Heart right ventricle (tissue), 16 donors: ENCODE measurements around the gene ZNRD2. TPM values are rescaled to one million over a fixed set of nuclear protein-coding genes. Genes with fewer than 3 reads are reported as not detected.

Experiments used
- ATAC-seq, 8 donors: fragments of 200-7000 bp; cut with Tn5 transposase; one replicate each; pipeline ENCODE4 v1.9.1; 2020; ENCODE audit warnings: mild to moderate bottlenecking in 8 of 8, moderate library complexity in 8 of 8, moderate number of reproducible peaks in 1 of 8
- DNase-seq, 2 donors: peaks; one replicate each; pipeline ENCODE4 v3.0.0-alpha.2; 2020
- H3K27ac ChIP-seq, 10 donors: fragments of 200-600 bp; sonication (generic) in 2 of 10; one replicate each; pipeline versions ENCODE4 v1.5.0 to v1.8.0; 2020 to 2022; ENCODE audit warnings: mild to moderate bottlenecking in 3 of 10
- H3K27me3 ChIP-seq, 7 donors: fragments of 200-600 bp; one replicate each; pipeline ENCODE4 v1.8.0; 2021 to 2022; ENCODE audit warnings: mild to moderate bottlenecking in 2 of 7
- H3K36me3 ChIP-seq, 9 donors: fragments of 200-600 bp; sonication (generic) in 1 of 9; one replicate each; pipeline versions ENCODE4 v1.5.0 to v1.8.0; 2020 to 2022; ENCODE audit warnings: mild to moderate bottlenecking in 2 of 9
- H3K4me1 ChIP-seq, 9 donors: fragments of 200-600 bp; sonication (generic) in 1 of 9; one replicate each; pipeline versions ENCODE4 v1.5.0 to v1.8.0; 2020 to 2022; ENCODE audit warnings: mild to moderate bottlenecking in 4 of 9
- H3K4me3 ChIP-seq, 10 donors: fragments of 200-600 bp; sonication (generic) in 2 of 10; one replicate each; pipeline versions ENCODE4 v1.5.0 to v1.8.0; 2020 to 2022; ENCODE audit warnings: mild to moderate bottlenecking in 7 of 10, moderate library complexity in 2 of 10
- H3K9me3 ChIP-seq, 11 donors: fragments of 200-600 bp in 10 of 11; sonication (generic) in 2 of 11; one replicate each; pipeline versions ENCODE4 v1.5.0 to v1.8.0; 2013 to 2022; ENCODE audit warnings: mild to moderate bottlenecking in 2 of 11, control low read depth in 1 of 11, moderate library complexity in 1 of 11
- WGBS, 2 donors: extraction: QIAGEN DNeasy Blood & Tissue Kit; methylation state at CpG; one replicate each; pipeline ENCODE4 v1.1.7; 2013; ENCODE audit warnings: inconsistent platforms in 1 of 2; 5-methylcytosine and 5-hydroxymethylcytosine counted together
- intact Hi-C, 10 donors: fragments of 100-400 bp; cut with DNase I; formaldehyde crosslinking; loops; one replicate each; pipeline versions ENCODE4 v1.11.1 to v1.14.2; 2022
- polyA plus RNA-seq, 2 donors: library from polyadenylated mRNA; stranded (reverse); fragments of 200-250 nt; gene quantifications; one replicate each; pipeline ENCODE4 v1.2.3, GENCODE V29; 2013
- total RNA-seq, 10 donors: library from RNA; stranded (reverse); fragmentation: NEBNext Ultra II Directional in 3 of 10; extraction: Animal tissue kit (Norgen Biotek cat#: 25700) in 3 of 10; gene quantifications; one replicate each; pipeline versions ENCODE4 v1.2.1 to v1.2.4, GENCODE V29; 2021 to 2023
- TF ChIP-seq, protein P1 (sequence below), 9 donors: fragments of 200-600 bp; sonication (generic) in 2 of 9; IDR thresholded peaks; one replicate each; pipeline versions ENCODE4 v1.5.0 to v1.8.0; 2021 to 2022; ENCODE audit warnings: antibody characterized with exemption in 9 of 9, mild to moderate bottlenecking in 5 of 9, moderate library complexity in 1 of 9
- donor health status: Arrhythmogenic right ventricular cardiomyopathy.
- donor health status: ischemic (EF 13 %, LVEDD 7.1; RV severe dilation, severe dysfunction).
- donor health status: healthy with polysubstance abuse.
- donor health status: DM: no; HTN: yes; CAD: no.
- donor health status: DM: no; HTN: no; CAD: no.
- donor health status: ischemic (EF 25% LVEDD 6.9; RV normal size, moderate dysfunction).
- donor health status: ischemic (EF 25% LVEDD 5.7; RV mildly dilated, moderate dysfunction).
- donor health status: healthy.
- donor health status: DM: yes; HTN: yes; CAD: no.
- donor health status: Ischemic cardiomyopathy.
- donor health status: ischemic (EF 35%, LVEDD 5.7; RV mildly dilated, moderate dysfunction).
- donor health status: nonischemic (EF 11% LVEDD 7.7; RV severe dilation, severe dysfunction).
- donor health status: DM: yes; HTN: yes; CAD: no.
- donor health status: PGD.
- donor health status: ischemic (EF 29% LVEDD 5.4; RV normal size, mild dysfunction).
- donor health status: nonischemic (EF 23%, LVEDD 6.1; RV moderate dilation, normal function).

ZNRD2 gene
- total and polyA plus RNA-seq, 12 donors = 23.7 to 92.0 (median 27.7) TPM

DNA sequence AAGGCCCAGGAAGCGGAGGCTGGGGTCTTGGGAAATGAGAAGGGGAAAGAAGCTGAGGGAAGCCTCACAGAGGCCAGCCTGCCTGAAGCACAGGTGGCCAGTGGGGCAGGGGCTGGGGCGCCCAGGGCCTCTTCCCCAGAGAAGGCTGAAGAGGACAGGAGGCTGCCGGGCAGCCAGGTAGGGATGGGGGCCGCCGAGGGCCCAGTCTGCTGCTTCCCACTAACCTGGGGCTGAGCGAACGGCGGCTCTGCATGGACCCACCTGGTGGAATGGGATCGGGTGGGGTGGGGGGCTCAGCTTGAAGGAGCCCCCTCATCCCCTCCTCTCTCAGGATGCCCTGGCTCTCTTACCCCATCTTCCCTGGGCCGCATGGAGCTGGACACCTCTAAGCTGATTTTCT lies 13.3 kb downstream of the ZNRD2 start:
- no peak for ATAC-seq
- H3K27ac ChIP-seq = no peak overlapping the region
- H3K4me1 ChIP-seq = peaks cover 16 to 36% (median 31%) of the 10 kb centered on the region in 9 donors

DNA sequence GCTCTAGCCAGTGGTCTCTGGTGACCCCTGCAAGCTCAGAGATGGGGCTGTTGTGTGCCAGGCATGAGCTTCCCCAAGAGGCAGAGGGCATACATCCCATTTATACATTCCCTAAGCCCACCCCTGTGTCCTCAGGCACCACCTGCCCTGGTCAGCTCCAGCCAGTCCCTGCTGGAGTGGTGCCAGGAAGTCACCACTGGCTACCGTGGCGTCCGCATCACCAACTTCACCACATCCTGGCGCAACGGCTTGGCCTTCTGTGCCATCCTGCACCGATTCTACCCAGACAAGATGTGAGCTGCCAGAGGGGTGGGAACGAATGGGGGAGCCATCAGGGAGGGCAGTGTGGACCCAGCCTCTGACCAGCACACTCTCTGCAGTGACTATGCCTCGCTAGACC lies 13.8 kb downstream of the ZNRD2 start:
- H3K4me1 ChIP-seq = peaks cover 20 to 38% (median 34%) of the 10 kb centered on the region in 9 donors
- WGBS, 2 donors = 86% methylated on average over 8 of the region's 8 CpGs
- DNase-seq (no peak), ATAC-seq (no peak)
- TF ChIP-seq, protein P1, sequence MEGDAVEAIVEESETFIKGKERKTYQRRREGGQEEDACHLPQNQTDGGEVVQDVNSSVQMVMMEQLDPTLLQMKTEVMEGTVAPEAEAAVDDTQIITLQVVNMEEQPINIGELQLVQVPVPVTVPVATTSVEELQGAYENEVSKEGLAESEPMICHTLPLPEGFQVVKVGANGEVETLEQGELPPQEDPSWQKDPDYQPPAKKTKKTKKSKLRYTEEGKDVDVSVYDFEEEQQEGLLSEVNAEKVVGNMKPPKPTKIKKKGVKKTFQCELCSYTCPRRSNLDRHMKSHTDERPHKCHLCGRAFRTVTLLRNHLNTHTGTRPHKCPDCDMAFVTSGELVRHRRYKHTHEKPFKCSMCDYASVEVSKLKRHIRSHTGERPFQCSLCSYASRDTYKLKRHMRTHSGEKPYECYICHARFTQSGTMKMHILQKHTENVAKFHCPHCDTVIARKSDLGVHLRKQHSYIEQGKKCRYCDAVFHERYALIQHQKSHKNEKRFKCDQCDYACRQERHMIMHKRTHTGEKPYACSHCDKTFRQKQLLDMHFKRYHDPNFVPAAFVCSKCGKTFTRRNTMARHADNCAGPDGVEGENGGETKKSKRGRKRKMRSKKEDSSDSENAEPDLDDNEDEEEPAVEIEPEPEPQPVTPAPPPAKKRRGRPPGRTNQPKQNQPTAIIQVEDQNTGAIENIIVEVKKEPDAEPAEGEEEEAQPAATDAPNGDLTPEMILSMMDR (IDR thresholded peaks at IDR 0.05) = no peak
- no peaks in the 10 kb centered on the region for H3K27me3 ChIP-seq
- H3K9me3 ChIP-seq = no peaks in the 10 kb centered on the region
- H3K36me3 ChIP-seq = peaks cover 0 to 80% (median 22%) of the 10 kb centered on the region in 9 donors
- H3K4me3 ChIP-seq = no peak overlapping the region
- H3K27ac ChIP-seq = no peak overlapping the region
- intact Hi-C loops = loop anchor here in 1 of 10 donors (10.0 kb wide), 1 partner anchor 49 kb away; no protein-coding TSS in a partner anchor

More for the DNA sequence above, 13.3 kb downstream of the ZNRD2 start:
- DNase-seq = no peak
- Histone ChIP-seq H3K9me3 (no peaks in the 10 kb centered on the region), H3K4me3 (no peak overlapping the region), H3K36me3 (peaks cover 0 to 80% (median 22%) of the 10 kb centered on the region in 9 donors), H3K27me3 (no peaks in the 10 kb centered on the region)
- intact Hi-C loops = loop anchor here in 1 of 10 donors (10.0 kb wide), 1 partner anchor 49 kb away; no protein-coding TSS in a partner anchor
- 87 to 89% methylated on average over 10 of the region's 10 CpGs for WGBS, 2 donors
- TF ChIP-seq, protein P1 (IDR thresholded peaks at IDR 0.05) = no peak

DNA sequence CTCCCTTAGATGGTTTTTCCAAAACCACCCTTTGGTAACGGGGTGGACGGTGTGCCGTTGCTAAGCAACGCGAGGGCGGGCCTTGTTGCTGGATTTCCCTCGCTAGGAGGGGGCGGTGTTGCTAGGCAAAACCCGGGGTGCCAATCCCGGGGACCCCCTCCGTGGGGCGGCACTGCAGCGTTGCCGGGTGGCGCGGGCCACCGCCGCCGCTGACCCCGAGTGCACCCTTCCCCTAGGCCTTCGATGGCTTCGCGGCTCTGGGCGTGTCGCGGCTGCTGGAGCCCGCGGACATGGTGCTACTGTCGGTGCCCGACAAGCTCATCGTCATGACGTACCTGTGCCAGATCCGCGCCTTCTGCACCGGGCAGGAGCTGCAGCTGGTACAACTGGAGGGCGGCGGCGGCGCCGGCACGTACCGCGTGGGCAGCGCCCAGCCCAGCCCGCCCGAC lies 14.5 kb downstream of the ZNRD2 start:
- Histone ChIP-seq H3K4me3 (no peak overlapping the region), H3K4me1 (peaks cover 20 to 44% (median 41%) of the 10 kb centered on the region in 9 donors), H3K36me3 (peaks cover 0 to 80% (median 18%) of the 10 kb centered on the region in 9 donors), H3K9me3 (no peaks in the 10 kb centered on the region), H3K27ac (no peak overlapping the region), H3K27me3 (no peaks in the 10 kb centered on the region)
- no peak for ATAC-seq
- intact Hi-C loops = loop anchor here in 3 of 10 donors (5.0 to 10.0 kb wide), 2 partner anchors 42 to 50 kb away; no protein-coding TSS in a partner anchor
- TF ChIP-seq, protein P1 (IDR thresholded peaks at IDR 0.05) = no peak
- no peak for DNase-seq
- WGBS, 2 donors = 64 to 72% methylated on average over 46 of the region's 46 CpGs

DNA sequence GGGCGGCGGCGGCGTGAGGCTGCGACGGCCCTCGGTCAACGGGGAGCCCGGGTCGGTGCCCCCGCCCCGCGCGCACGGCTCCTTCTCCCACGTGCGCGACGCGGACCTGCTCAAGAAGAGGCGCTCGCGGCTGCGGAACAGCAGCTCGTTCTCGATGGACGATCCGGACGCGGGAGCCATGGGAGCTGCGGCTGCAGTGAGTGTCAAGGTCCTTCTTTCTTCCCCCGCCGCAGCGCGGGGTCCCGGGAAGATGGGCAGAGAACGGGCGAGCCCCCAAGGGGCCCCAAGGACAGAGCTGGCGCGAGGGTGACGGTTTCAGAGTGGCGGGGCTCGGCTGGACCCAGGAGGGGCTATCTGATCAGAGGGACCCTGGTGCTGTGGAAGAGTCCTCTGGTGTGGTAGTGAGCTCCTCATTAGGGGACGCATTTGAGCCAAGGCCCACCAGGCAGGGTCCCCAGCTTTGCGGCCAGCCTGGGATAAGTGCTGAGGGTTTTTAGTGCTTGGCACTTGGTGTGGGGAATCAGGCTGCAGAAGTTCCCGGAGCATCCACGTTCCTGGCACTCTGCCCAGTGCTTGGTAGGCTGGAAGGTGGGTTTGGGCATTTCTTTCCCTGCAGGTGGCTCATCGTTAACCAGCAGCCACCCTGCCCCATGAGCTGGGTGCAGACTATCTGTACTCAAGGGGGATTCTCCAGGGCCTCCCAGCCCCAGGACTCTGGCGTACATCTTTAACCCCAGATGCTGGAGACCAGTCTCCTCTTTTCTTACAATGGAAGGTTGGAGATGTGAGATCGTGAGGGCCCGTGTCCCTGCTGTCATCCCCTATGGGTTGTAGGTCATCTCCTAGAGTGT lies 15.3 kb downstream of the ZNRD2 start:
- intact Hi-C loops = loop anchor here in 3 of 10 donors (5.0 to 10.0 kb wide), 2 partner anchors 43 to 51 kb away; no protein-coding TSS in a partner anchor
- ATAC-seq (no peak), DNase-seq (no peak)
- 67 to 73% methylated on average over 51 of the region's 51 CpGs for WGBS, 2 donors
- Histone ChIP-seq H3K36me3 (peaks cover 0 to 80% (median 17%) of the 10 kb centered on the region in 9 donors), H3K4me1 (peaks cover 25 to 53% (median 46%) of the 10 kb centered on the region in 9 donors), H3K27ac (peak overlapping the region in 8 of 10 donors; percentile 35 to 89 (median 81)), H3K9me3 (no peaks in the 10 kb centered on the region), H3K27me3 (no peaks in the 10 kb centered on the region), H3K4me3 (no peak overlapping the region)
- TF ChIP-seq, protein P1 (IDR thresholded peaks at IDR 0.05) = no peak
